ENCODE data around the gene ITGB8.

The ITGB8 gene

GRCh38 chr7:20438248-20438647 is 107.5 kb downstream of the ITGB8 start:
- no peak overlapping the region for H3K4me3 ChIP-seq (ENCODE audit: low read length)
- H3K9me3 ChIP-seq (ENCODE audit: control insufficient read depth, low read depth, low read length) = no peaks in the 10 kb centered on the region
- no peaks in the 10 kb centered on the region for H3K27me3 ChIP-seq (ENCODE audit: control insufficient read depth, insufficient read depth, low read length)
- H3K4me1 ChIP-seq (ENCODE audit: control insufficient read depth, low read depth, low read length) = peaks cover 2% of the 10 kb centered on the region
- H3K36me3 ChIP-seq (ENCODE audit: control insufficient read depth, low read depth, low read length) = no peaks in the 10 kb centered on the region
- no peak overlapping the region for H3K9ac ChIP-seq (ENCODE audit: low read length)
- no peak overlapping the region for H3K27ac ChIP-seq (ENCODE audit: low read length)

GRCh38 chr7:20438694-20439376 is 108.1 kb downstream of the ITGB8 start:
- H3K4me3 ChIP-seq (ENCODE audit: low read length) = no peak overlapping the region
- H3K27me3 ChIP-seq (ENCODE audit: control insufficient read depth, insufficient read depth, low read length) = no peaks in the 10 kb centered on the region
- H3K4me1 ChIP-seq (ENCODE audit: control insufficient read depth, low read depth, low read length) = peaks cover 2% of the 10 kb centered on the region
- no peak overlapping the region for H3K27ac ChIP-seq (ENCODE audit: low read length)
- no peaks in the 10 kb centered on the region for H3K9me3 ChIP-seq (ENCODE audit: control insufficient read depth, low read depth, low read length)
- H3K9ac ChIP-seq (ENCODE audit: low read length) = no peak overlapping the region
- no peaks in the 10 kb centered on the region for H3K36me3 ChIP-seq (ENCODE audit: control insufficient read depth, low read depth, low read length)

GRCh38 chr7:20439416-20440185 is 108.9 kb downstream of the ITGB8 start:
- no peak overlapping the region for H3K4me3 ChIP-seq (ENCODE audit: low read length)
- no peak overlapping the region for H3K9ac ChIP-seq (ENCODE audit: low read length)
- no peaks in the 10 kb centered on the region for H3K9me3 ChIP-seq (ENCODE audit: control insufficient read depth, low read depth, low read length)
- H3K36me3 ChIP-seq (ENCODE audit: control insufficient read depth, low read depth, low read length) = no peaks in the 10 kb centered on the region
- H3K27me3 ChIP-seq (ENCODE audit: control insufficient read depth, insufficient read depth, low read length) = no peaks in the 10 kb centered on the region
- no peak overlapping the region for H3K27ac ChIP-seq (ENCODE audit: low read length)
- H3K4me1 ChIP-seq (ENCODE audit: control insufficient read depth, low read depth, low read length) = peaks cover 2% of the 10 kb centered on the region

GRCh38 chr7:20440472-20441105 is 109.9 kb downstream of the ITGB8 start:
- H3K27me3 ChIP-seq (ENCODE audit: control insufficient read depth, insufficient read depth, low read length) = no peaks in the 10 kb centered on the region
- no peaks in the 10 kb centered on the region for H3K36me3 ChIP-seq (ENCODE audit: control insufficient read depth, low read depth, low read length)
- no peak overlapping the region for H3K4me3 ChIP-seq (ENCODE audit: low read length)
- H3K9me3 ChIP-seq (ENCODE audit: control insufficient read depth, low read depth, low read length) = no peaks in the 10 kb centered on the region
- H3K9ac ChIP-seq (ENCODE audit: low read length) = no peak overlapping the region
- H3K27ac ChIP-seq (ENCODE audit: low read length) = no peak overlapping the region
- peaks cover 2% of the 10 kb centered on the region for H3K4me1 ChIP-seq (ENCODE audit: control insufficient read depth, low read depth, low read length)

GRCh38 chr7:20441346-20441745 is 110.6 kb downstream of the ITGB8 start:
- no peaks in the 10 kb centered on the region for H3K9me3 ChIP-seq (ENCODE audit: control insufficient read depth, low read depth, low read length)
- no peak overlapping the region for H3K4me3 ChIP-seq (ENCODE audit: low read length)
- no peak overlapping the region for H3K27ac ChIP-seq (ENCODE audit: low read length)
- no peaks in the 10 kb centered on the region for H3K27me3 ChIP-seq (ENCODE audit: control insufficient read depth, insufficient read depth, low read length)
- H3K36me3 ChIP-seq (ENCODE audit: control insufficient read depth, low read depth, low read length) = no peaks in the 10 kb centered on the region
- H3K9ac ChIP-seq (ENCODE audit: low read length) = no peak overlapping the region
- peaks cover 2% of the 10 kb centered on the region for H3K4me1 ChIP-seq (ENCODE audit: control insufficient read depth, low read depth, low read length)

- Histone ChIP-seq H3K4me3 (ENCODE audit: low read length) (no peak overlapping the region), H3K36me3 (ENCODE audit: control insufficient read depth, low read depth, low read length) (no peaks in the 10 kb centered on the region), H3K9me3 (ENCODE audit: control insufficient read depth, low read depth, low read length) (no peaks in the 10 kb centered on the region), H3K27me3 (ENCODE audit: control insufficient read depth, insufficient read depth, low read length) (no peaks in the 10 kb centered on the region), H3K4me1 (ENCODE audit: control insufficient read depth, low read depth, low read length) (peaks cover under 1% of the 10 kb centered on the region), H3K9ac (ENCODE audit: low read length) (no peak overlapping the region), H3K27ac (ENCODE audit: low read length) (no peak overlapping the region)
These were observed 111.3 kb downstream of the ITGB8 start for GRCh38 chr7:20441991-20442441.

GRCh38 chr7:20442951-20443350 is 112.3 kb downstream of the ITGB8 start:
- Histone ChIP-seq H3K9me3 (ENCODE audit: control insufficient read depth, low read depth, low read length) (no peaks in the 10 kb centered on the region), H3K36me3 (ENCODE audit: control insufficient read depth, low read depth, low read length) (no peaks in the 10 kb centered on the region), H3K4me1 (ENCODE audit: control insufficient read depth, low read depth, low read length) (no peaks in the 10 kb centered on the region), H3K4me3 (ENCODE audit: low read length) (no peak overlapping the region), H3K9ac (ENCODE audit: low read length) (no peak overlapping the region), H3K27ac (ENCODE audit: low read length) (no peak overlapping the region), H3K27me3 (ENCODE audit: control insufficient read depth, insufficient read depth, low read length) (no peaks in the 10 kb centered on the region)

GRCh38 chr7:20444030-20444800 is 113.5 kb downstream of the ITGB8 start:
- no peak overlapping the region for H3K4me3 ChIP-seq (ENCODE audit: low read length)
- H3K27ac ChIP-seq (ENCODE audit: low read length) = no peak overlapping the region
- H3K36me3 ChIP-seq (ENCODE audit: control insufficient read depth, low read depth, low read length) = no peaks in the 10 kb centered on the region
- no peak overlapping the region for H3K9ac ChIP-seq (ENCODE audit: low read length)
- H3K9me3 ChIP-seq (ENCODE audit: control insufficient read depth, low read depth, low read length) = no peaks in the 10 kb centered on the region
- no peaks in the 10 kb centered on the region for H3K27me3 ChIP-seq (ENCODE audit: control insufficient read depth, insufficient read depth, low read length)
- H3K4me1 ChIP-seq (ENCODE audit: control insufficient read depth, low read depth, low read length) = no peaks in the 10 kb centered on the region

- H3K27ac ChIP-seq (ENCODE audit: low read length) = no peak overlapping the region
- H3K4me3 ChIP-seq (ENCODE audit: low read length) = no peak overlapping the region
- no peaks in the 10 kb centered on the region for H3K36me3 ChIP-seq (ENCODE audit: control insufficient read depth, low read depth, low read length)
- no peaks in the 10 kb centered on the region for H3K27me3 ChIP-seq (ENCODE audit: control insufficient read depth, insufficient read depth, low read length)
- H3K9me3 ChIP-seq (ENCODE audit: control insufficient read depth, low read depth, low read length) = no peaks in the 10 kb centered on the region
- no peak overlapping the region for H3K9ac ChIP-seq (ENCODE audit: low read length)
- no peaks in the 10 kb centered on the region for H3K4me1 ChIP-seq (ENCODE audit: control insufficient read depth, low read depth, low read length)
These were observed 116.4 kb downstream of the ITGB8 start for GRCh38 chr7:20447021-20447650.

GRCh38 chr7:20449176-20449575 is 118.5 kb downstream of the ITGB8 start:
- Histone ChIP-seq H3K9me3 (ENCODE audit: control insufficient read depth, low read depth, low read length) (no peaks in the 10 kb centered on the region), H3K9ac (ENCODE audit: low read length) (no peak overlapping the region), H3K27ac (ENCODE audit: low read length) (no peak overlapping the region), H3K4me1 (ENCODE audit: control insufficient read depth, low read depth, low read length) (no peaks in the 10 kb centered on the region), H3K36me3 (ENCODE audit: control insufficient read depth, low read depth, low read length) (no peaks in the 10 kb centered on the region), H3K27me3 (ENCODE audit: control insufficient read depth, insufficient read depth, low read length) (no peaks in the 10 kb centered on the region), H3K4me3 (ENCODE audit: low read length) (no peak overlapping the region)

- Histone ChIP-seq H3K4me3 (ENCODE audit: low read length) (no peak overlapping the region), H3K27ac (ENCODE audit: low read length) (no peak overlapping the region), H3K9me3 (ENCODE audit: control insufficient read depth, low read depth, low read length) (no peaks in the 10 kb centered on the region), H3K9ac (ENCODE audit: low read length) (no peak overlapping the region), H3K36me3 (ENCODE audit: control insufficient read depth, low read depth, low read length) (no peaks in the 10 kb centered on the region), H3K27me3 (ENCODE audit: control insufficient read depth, insufficient read depth, low read length) (no peaks in the 10 kb centered on the region), H3K4me1 (ENCODE audit: control insufficient read depth, low read depth, low read length) (no peaks in the 10 kb centered on the region)
These were observed 119.8 kb downstream of the ITGB8 start for GRCh38 chr7:20450536-20450935.
